GM21723 (cell line): ENCODE data around the gene CIB1.
A peak's percentile ranks its signal among the peaks of the same experiment; 100 is the strongest.

ENCODE experiments used
- ATAC-seq: cut with Tn5 transposase; IDR thresholded peaks from one replicate; pipeline ENCODE4 v1.9.1; 2021; ENCODE audit warnings: mild to moderate bottlenecking, moderate library complexity; ENCODE audit not compliant: unreplicated experiment

Gene CIB1

DNA sequence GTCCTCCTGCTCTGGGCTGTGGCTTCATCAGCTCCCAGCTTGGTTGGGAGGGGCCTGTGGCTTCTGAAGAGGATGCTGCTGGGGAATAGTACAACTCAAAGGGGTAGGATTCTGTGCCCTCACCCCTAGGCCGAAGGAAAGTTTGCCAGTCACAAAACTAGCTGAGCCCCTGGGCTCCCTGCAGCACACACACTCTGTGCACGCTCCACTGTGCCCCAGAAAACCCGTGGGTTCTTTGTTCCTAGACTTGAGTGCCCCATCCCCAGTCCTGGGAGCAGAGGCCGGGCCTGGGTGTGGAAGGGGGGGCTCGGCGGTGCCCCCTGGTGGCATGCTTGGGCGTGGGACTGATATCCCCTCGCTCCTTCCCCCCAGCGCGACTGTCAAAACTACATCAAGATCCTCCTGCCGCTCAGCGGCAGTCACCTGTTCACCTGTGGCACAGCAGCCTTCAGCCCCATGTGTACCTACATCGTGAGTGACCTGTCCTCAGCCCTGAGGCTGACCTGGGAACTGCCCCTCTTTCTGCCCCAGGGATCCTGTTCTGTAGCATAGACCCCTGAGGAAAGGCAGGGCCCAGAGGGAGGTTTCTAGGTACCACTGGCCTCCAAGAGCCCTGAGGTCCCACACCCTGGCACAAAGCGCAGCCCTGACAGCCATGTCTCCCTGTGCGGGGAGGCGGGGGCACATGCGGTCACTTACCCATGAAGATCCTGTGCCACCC is 14.2 kb downstream of the CIB1 start:
- no peak for ATAC-seq

DNA sequence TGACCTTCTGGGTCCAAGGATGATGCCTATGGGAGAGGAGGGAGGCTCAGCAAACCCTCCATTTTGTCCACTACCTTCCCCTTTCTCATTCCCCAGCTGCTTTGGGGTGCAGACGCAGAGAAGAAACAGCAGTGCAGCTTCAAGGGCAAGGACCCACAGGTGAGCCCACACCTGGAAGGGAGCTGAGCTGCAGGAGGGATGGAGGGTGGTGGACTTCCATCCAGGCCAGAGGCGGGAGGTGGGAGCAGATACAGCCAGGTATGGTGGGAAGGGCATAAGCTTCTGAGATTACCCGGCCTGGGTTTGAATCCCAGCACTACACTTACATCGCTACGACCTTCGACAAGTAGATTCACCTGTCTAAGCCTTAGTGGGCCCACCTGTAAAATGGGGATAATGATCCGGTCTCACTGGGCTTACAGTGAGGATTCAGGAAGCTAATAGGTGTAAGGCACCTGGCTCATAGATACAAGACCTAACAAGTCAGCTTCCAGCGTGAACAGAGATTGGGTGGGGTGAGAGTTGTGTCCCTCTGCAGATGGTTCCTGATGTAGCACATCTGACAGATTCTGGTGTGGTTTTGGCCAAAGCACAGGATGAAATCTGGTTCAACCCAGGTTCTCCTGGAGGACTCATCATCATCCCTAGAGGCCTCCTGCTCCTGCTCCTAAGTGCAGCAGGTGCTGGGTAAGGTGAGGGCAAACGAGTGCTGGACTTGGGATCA is 15.9 kb downstream of the CIB1 start:
- ATAC-seq = no peak

DNA sequence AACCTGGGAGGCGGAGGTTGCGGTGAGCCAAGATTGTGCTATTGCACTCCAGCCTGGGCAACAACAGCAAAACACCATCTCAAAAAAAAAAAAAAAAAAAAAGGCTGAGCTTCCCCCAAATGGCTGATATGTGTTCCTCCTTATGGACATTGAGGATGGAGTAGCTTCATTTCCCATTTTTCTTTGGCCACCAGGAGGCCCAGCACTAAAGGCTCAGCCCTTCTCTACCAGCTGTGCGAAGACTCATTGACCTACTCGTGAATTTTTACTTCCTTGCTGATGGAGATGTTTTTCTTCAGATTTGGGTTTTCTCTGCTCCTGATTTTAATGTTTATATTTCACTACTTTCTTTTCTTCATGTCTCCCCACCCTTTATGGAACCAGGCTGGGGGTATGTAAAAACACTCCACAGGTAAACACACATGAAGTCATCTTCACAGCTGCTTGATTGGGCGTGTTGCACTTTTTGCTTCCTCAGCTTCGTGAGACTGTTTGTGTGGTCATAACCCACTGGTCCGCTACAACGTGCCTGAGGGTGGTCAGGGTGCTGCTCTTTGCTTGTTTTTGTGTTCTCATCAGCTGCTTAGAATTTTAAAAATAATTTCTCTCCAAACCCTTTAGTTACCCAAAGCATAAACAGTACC is 19.1 kb downstream of the CIB1 start:
- no peak for ATAC-seq

DNA sequence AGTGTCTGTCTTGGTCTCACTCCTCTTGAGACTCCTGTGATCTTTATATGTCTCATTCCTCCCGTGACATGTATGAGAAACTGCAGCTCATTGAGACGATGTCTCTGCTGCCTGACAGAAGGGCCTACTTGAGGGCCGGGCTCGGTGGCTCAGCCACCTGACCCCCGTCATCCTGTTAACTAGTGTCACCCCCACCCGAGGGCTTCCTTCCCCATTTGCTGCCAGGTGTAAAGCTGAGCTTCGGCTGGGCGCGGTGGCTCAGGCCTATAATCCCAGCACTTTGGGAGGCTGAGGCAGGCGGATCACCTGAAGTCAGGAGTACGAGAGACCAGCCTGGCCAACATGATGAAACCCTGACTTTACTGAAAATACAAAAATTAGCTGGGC is 19.9 kb downstream of the CIB1 start:
- ATAC-seq = no peak

DNA sequence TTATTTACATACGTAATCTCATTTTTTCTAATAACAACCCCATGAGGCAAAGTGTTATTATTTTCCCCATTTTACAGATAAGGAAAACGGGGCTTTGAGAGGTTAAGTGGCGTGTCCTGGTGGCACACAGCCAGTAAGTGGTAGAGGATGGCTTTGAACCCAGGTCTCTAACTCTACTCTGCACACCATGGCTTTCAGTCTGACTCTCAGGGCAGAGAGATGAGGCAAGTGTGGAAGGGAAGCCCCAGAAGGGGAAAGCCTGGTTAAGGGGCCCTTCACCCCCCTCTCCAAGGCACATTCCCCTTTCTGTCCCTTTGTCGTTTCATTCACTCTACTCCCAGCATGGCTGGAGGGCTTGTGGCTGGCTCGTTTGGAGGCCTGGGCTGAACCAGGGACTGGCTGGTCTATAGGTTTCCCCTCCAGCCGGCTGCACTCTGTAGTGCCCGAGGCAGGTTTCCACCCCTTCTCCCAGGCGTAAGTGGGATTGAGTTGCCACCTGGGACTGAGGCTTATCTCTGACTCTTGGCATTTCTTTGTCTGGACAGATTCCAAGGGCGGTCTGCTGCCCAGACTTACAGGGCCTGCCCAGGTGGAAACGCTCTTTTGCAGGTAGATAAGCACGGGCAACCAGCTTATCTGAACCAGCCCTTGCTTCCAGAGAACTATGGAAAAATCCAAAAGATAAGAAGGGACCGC is 20.5 kb downstream of the CIB1 start:
- no peak for ATAC-seq

DNA sequence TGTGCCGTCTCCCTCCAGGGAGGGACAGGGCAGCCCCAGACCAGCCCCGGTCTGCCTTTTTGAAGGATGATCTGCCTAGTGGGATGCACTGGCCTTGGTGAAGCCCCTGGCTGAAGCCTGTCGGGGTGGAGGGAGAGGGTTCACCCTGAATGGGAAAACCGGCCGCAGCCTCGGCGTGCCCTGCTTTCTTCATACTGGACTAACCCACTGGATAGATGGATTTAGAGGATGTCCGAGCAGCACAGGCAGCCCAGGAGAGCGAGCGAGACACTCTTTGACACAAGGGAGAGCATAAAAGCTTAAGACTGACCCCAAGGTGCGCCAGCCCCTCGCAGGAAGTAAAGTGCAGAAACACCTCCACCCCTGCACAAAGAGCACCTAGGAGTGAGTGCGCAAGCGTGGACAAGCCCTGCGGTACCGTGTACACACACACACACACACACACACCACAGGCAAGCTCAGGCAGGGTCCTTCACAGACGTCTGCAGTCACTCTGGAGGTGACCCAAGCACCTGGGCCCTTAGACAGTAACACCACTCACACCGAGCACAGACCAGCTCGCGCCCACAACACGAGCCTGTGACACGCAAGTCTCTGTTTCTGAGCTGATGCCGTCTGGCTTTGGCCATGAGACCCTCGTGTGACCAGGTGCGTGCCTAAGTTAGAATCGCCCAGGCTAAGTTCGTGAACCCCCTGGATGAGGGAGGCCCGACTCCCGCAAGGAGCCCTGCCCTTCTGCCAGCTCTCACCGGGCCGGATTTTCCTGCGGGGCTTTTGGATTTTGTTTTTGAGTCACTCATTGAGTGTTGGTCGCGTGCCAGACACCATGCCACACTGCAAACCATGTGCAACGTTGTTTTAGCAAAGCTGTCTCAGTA is 21.3 kb downstream of the CIB1 start:
- no peak for ATAC-seq

DNA sequence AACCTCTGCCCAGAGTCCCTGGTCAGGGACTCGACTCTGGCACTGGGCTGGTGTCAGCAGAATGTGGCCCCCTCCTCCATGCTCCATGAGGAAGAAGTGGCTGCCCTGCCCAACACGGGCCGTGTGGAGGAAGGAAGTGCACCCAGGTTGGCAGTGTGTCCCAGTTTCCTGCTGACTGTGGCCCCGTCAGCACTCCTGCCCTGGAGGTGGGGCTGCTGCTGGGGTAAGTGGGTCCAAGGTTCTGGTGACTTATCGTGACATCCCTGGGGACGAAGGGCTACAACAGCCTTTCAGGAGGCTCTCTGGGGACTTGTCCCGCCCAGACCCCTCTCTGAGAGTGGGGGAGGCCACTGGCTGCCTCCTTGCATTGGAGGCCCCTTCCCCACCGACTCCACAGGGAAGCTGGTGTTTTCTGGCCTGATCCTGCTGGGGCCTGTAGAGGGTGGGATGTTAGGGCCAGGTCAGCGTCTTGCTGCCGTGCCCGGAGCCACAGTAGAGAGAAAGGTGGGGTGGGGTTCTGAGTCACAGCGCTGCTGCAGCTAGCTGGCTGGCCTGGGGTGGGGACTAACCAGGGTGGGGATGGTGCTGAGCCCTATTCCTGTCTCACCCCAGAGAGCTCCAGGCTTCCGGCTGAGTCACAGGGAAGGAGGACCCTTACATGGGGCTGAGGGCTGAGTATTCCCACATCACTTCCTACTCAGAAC is 22.1 kb downstream of the CIB1 start:
- ATAC-seq = no peak

DNA sequence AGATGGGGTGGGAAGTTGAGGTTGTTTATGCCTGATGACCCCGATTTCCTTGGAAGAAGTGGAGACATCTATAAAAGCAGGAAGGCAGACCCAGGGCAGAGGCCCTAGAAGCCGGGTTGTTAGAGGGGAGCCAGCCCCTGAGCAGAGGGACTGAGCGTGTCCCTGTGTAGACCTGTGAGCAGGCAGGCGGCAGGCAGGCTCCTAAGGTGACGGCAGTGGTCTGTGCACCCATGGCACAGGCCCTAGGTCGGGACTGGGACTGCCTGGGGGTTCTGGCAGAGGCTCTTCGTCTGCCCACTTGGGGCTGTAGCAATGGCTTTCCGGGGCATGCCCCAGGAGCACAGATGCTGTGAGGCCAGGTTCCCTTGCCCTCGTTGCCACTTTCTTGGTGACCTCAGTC is 22.7 kb downstream of the CIB1 start:
- no peak for ATAC-seq

DNA sequence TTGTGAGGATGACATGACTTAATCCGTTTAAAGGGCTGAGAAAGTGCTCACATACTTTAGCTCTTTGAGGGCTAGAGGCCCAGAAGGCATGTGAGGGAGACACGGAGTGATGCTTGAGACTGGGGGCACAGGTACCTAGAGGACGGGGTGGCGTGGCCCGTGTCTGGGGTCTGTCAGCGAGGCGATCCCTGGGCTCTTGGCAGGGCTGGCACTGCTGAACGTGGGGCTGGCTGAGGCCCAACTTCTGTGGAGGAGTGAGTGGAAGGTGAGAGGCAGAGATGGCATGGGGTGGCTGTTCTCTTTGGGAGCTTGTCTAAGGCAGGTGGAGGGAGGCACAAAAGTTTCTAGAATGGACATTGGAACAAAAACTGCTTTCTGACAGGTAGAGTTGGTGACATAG is 23.1 kb downstream of the CIB1 start:
- ATAC-seq = no peak

DNA sequence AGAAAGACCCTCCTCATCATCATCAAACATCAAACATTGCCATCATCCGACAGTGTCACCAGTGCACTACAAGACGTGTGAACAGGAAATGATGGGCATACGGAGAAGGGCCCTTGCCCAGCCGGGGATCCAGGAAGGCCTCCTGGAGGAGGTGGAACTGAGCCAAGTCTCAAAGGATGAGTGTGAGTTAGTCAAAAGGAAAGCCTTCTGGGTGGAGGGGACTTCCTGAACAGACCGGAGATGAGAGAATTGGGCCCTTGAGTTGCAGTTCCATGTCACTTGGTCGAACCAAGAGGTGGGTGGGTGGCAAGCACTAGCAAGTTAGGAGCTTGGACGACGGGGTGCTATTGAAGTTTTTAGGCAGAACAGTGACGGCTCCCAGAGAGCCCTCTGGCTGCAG is 24.1 kb downstream of the CIB1 start:
- peak; percentile 55 for ATAC-seq

DNA sequence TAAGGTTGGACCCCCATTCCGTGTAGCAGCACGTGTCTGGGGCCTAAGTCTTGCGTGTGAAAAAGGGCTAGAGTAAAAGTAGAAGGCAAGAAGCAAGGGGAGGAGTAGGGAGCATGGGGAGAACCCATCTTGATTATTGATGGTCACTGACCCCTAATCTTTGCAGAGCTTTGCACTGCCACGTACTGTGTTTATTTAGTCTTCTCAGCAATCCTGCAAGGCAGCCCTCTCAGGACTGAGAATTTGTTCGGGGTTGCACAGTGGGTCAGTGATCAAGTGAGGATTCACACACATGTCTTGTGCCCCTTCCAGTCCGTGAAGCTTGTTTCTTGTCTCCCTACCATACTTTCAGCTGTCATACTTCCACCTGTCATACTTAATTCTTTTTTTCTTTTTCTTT is 25.4 kb downstream of the CIB1 start:
- ATAC-seq = no peak

DNA sequence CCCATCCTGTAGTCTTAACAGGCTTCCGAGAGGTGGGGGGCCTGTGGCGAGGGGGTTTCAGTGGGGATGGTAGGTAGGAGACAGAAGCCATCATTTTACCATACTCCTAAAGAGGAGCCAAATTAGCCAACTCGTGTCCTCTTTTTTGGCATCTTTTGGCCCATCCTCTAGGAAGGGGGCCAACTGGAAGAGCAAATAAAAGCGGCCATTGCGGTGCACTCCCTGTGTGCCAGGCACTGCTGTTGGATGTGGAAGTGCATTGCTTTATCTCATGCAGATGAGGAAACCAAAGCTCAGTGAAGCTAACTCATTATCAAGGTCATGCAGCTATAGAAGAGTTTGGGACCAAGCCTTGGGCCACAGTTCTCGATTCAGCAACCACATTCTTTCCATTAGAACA is 26.5 kb downstream of the CIB1 start:
- no peak for ATAC-seq

DNA sequence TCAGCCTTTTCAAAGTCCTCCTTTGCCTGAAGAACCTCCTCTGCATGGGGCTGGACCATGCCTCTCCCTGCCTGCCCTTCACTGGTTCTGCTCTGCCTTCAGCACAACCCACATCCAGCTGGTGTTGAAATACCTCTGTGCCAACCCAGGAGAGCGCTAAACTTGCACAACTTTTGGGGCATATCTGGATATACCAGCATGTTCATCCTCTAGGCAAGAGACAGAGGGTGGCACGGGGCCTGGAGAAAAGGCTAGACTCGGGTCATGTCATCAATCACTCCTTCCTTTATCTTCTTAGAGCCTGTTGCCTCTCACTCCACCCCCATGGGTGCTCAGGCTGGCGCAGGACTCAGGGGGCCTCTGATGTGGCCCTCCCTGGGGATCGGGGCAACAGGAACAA is 27.9 kb downstream of the CIB1 start:
- ATAC-seq = no peak

DNA sequence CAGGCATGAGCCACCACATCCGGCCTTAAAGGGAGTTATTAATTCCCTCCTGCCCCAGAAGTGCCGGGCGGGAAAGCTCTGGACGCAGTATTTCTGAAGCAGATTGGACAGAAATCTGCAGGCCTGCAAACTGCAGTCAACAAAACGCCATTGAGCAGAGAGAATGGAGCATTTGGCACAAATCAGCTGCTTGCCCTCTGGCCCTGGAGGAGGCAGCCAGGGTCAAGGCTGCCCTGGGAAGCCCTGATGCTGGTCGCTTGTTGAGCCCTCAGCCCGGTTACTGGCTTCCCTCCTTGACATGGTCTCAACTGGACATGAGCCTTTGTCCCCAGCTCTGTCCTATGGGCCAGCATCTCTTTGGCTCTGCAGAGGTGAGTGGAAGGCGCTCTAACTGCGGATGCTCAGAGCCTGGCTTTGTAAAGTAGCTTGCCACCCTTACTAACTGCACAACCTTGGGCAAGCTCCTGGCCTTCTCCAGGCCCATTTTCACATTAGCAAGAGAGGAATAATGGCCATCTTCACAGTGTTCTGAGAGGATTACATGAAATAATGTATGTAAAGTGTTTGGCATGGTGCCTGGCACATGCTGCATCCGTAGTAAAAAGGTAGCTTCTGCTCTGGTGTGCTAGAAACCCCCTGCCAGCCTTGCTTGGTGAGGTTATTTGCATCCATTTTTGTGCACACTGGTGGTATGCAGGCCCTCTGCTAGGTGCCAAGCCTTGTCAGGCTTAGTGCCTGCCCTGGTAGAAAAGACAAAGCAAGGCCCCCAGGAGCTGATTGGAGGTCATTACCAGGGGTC is 28.5 kb downstream of the CIB1 start:
- no peak for ATAC-seq

DNA sequence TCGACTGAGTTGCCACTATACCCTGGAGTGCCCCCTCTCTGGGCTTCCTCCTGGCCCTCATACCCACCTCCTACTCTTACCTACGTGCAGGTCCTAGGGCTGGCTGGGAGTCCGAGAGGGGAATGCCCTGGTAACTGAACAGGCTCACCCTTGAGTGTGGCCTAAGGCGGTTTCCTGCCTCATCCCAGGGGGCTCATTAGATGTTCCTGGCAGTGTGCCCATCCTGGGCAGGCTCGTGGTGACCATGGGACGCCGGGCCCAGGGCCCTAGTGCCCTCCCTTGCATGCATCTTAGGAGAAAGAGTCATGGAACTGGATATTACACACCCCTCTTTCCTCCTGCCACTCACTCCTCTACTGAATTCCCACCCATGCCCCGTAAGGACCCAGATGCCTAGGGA is 29.8 kb downstream of the CIB1 start:
- ATAC-seq = no peak

DNA sequence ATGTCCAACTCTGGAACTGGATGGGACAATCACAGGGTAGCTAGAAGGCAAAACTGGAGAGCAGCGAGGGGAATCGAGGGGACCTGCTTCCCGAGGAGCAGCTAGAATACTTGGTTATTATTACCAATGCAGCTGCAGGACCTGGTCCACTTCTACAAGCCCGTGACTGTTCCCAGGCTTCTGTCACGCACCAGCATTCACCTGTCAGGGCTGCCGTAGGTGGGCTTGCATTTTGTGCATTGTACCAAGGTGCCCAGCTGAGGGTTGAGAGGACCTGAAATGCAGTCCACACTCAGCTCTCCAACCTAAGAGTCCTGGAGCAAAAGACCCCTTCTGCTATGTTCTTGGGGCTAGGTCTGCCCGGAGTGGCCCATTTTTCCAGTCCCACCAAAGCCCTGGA is 30.3 kb downstream of the CIB1 start:
- ATAC-seq = no peak

DNA sequence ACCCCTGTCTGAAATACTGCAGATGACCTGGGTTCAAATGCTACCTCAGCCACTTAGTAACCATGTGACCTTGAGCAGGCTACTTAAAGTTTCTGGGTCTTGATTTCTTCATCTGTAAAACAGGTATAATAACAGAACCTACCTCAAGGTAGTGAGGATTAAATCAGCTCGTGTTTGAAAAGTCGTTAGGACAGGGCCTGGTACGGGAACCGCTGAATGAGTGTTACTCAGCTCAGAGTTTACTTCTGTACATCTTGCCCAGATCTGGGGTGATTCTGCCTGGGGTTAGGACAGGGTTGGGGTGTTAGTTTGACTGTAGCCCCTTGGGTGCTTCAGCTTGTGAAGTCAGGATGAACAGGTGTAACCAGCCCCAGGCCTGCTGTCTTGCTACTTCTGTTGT is 30.8 kb downstream of the CIB1 start:
- ATAC-seq = no peak

DNA sequence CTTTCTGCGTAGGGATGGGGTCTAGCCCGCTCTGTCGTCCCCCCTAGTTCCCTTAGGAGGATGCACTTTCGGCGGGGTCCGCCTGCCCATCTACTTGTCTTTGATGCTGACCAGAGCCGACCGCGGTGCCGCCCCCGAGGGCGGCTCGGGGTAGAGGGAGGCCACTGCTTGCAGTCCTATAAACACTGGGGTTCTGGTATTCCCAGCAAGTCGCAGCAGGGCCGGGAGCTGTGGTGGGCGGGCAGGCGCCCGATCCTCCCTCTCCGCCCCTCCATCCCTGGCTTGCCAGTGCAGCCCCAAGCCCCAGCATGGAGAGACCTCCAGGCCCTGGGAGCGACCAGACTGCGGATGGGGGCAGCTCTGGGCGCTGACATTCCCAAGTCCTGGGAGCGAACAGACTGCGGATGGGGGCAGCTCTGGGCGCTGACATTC is 31.8 kb downstream of the CIB1 start:
- no peak for ATAC-seq
